Measurements from ENCODE around the gene LILRB2.
"Not testable (repeated sequence)": the region's sequence is repeated elsewhere in the genome, so short reads cannot be mapped to it uniquely, and the experiment has no call there.

LILRB2 gene

GRCh38 chr19:54282686-54283470 lies 2.0 kb upstream of the LILRB2 start:
- H3K27ac ChIP-seq: no peak overlapping the region
- TF ChIP-seq CTCF (conservative IDR thresholded peaks at IDR 0.05): no peak

GRCh38 chr19:54281729-54282075 lies 792 bp upstream of the LILRB2 start:
- H3K27ac ChIP-seq: not testable (repeated sequence)

GRCh38 chr19:54280441-54280840 lies 469 bp downstream of the LILRB2 start:
- H3K27ac ChIP-seq: not testable (repeated sequence)

GRCh38 chr19:54280025-54280424 lies 885 bp downstream of the LILRB2 start:
- H3K27ac ChIP-seq: not testable (repeated sequence)

- no peak for TF ChIP-seq CTCF (conservative IDR thresholded peaks at IDR 0.05)
Observed at GRCh38 chr19:54279406-54279962, 1.4 kb downstream of the LILRB2 start.

GRCh38 chr19:54278571-54279195 lies 2.2 kb downstream of the LILRB2 start:
- not testable (repeated sequence) for H3K27ac ChIP-seq

More at GRCh38 chr19:54279406-54279962, 1.4 kb downstream of the LILRB2 start:
- H3K27ac ChIP-seq: no peak overlapping the region

- not testable (repeated sequence) for H3K27ac ChIP-seq
Observed at GRCh38 chr19:54278056-54278455, 2.9 kb downstream of the LILRB2 start.

- not testable (repeated sequence) for H3K27ac ChIP-seq
Observed at GRCh38 chr19:54277111-54277615, 3.7 kb downstream of the LILRB2 start.

- H3K27ac ChIP-seq: no peak overlapping the region
- TF ChIP-seq CTCF (conservative IDR thresholded peaks at IDR 0.05): no peak
Observed at GRCh38 chr19:54275951-54276350, 5.0 kb downstream of the LILRB2 start.

GRCh38 chr19:54274516-54274915 lies 6.4 kb downstream of the LILRB2 start:
- H3K27ac ChIP-seq: not testable (repeated sequence)

- no peak for TF ChIP-seq CTCF (conservative IDR thresholded peaks at IDR 0.05)
- H3K27ac ChIP-seq: no peak overlapping the region
Observed at GRCh38 chr19:54273821-54274220, 7.1 kb downstream of the LILRB2 start.

GRCh38 chr19:54272181-54272580 lies 8.7 kb downstream of the LILRB2 start:
- not testable (repeated sequence) for H3K27ac ChIP-seq

GRCh38 chr19:54271587-54271986 lies 9.3 kb downstream of the LILRB2 start:
- H3K27ac ChIP-seq: not testable (repeated sequence)

Measured in VCaP (cell line).